ENCODE measurements around the gene VSTM4.

Gene VSTM4

DNA sequence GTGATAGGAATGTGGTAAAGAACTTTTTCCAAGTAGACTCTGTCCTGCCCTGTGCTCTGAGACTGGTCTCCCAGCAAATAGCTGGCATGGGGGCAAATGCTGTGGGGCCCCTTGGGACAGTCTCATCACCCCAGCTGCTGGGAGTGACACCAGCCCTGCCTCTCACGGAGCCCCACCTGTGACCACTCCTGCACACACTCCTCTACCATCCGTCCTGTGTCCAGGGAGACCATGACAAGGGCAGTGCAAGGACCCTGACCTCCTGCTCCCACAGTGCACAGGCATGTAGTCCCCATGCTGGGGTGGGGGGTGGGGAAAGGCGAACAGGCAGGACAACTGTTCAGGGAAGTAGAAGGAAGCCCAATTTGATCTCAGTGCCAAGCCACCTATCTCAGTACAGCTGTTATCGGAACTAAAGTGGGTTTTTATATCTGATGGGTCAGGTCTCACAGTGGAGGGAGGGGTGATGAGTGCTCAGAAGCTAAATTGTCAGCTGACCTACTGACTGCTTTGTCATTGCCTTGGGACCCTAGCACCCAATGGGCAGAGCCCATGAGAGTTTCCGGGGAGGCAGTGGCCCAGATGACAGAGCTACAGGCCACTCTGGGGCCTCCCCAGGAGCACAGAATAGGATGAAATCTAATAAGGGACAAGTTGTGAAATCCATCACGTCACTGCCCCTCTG is 24.5 kb downstream of the VSTM4 start:
- no peak for DNase-seq (ENCODE audit: low read depth, low spot score)
- ChIA-PET CTCF (interaction anchor here (0.9 to 1.3 kb wide), 2 partner anchors 10 to 108 kb away, joined by 3 read pairs; no protein-coding TSS in a partner anchor), POLR2A (no interaction called here)
- H3K4me3 ChIP-seq (ENCODE audit: low read depth, low read length): no peak overlapping the region
- TF ChIP-seq, protein P1, sequence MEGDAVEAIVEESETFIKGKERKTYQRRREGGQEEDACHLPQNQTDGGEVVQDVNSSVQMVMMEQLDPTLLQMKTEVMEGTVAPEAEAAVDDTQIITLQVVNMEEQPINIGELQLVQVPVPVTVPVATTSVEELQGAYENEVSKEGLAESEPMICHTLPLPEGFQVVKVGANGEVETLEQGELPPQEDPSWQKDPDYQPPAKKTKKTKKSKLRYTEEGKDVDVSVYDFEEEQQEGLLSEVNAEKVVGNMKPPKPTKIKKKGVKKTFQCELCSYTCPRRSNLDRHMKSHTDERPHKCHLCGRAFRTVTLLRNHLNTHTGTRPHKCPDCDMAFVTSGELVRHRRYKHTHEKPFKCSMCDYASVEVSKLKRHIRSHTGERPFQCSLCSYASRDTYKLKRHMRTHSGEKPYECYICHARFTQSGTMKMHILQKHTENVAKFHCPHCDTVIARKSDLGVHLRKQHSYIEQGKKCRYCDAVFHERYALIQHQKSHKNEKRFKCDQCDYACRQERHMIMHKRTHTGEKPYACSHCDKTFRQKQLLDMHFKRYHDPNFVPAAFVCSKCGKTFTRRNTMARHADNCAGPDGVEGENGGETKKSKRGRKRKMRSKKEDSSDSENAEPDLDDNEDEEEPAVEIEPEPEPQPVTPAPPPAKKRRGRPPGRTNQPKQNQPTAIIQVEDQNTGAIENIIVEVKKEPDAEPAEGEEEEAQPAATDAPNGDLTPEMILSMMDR (IDR thresholded peaks at IDR 0.05; ENCODE audit: insufficient read depth, low read length, missing control alignments): no peak

DNA sequence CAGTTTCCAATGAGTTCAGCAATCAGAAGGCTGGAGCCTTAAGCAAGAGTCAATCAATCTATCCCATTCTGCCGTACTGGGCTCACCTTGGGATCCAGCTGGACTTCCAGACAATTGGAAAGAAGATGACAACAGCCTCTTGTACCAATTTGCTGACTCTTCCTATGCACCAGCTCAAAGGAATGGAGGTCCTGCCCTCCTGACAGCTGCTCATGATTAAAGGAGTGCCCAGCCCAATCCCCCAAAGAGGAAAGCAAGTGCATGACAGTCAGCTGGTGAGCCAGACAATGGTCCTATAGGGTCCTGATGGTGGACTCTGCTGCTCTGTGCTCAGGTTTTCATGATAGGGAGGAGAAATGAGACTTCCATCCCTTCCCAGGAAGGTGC is 25.1 kb downstream of the VSTM4 start:
- TF ChIP-seq, protein P1 (IDR thresholded peaks at IDR 0.05; ENCODE audit: insufficient read depth, low read length, missing control alignments): no peak
- H3K4me3 ChIP-seq (ENCODE audit: low read depth, low read length): no peak overlapping the region
- ChIA-PET POLR2A (no interaction called here), CTCF (interaction anchor here (1.3 kb wide), 1 partner anchor 11 kb away, joined by 3 read pairs; no protein-coding TSS in a partner anchor)
- no peak for DNase-seq (ENCODE audit: low read depth, low spot score)

DNA sequence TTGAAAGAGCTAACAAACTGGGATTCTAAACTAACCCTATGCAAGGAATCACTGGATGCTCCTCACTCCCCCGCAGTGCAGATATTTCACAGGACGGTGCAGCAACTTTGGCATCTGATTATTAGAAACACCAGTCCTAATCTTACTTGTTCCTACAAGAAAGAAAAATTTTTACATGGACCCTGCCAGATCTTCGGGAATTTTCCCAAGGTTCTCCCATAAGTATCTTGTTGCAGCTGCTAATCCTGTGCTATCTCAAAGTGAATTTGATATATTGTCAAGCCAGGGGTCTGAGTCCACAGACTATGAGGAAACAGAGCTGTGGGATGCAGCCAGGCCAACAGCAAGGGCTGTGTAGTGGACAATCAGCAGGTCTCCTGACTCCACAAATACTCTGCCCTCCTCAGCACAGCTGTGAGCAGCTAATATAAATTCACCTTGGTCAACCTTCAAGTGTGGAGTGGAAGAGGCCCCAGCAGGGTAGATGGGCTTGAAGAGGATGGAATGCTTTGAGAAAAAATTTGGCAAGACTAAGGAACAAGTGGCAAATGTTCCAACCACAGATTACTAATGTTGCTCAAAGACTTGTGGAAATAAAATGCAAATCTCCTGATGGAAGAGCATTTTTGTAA is 25.6 kb downstream of the VSTM4 start:
- CTCF ChIA-PET: interaction anchor here (1.3 kb wide), 1 partner anchor 11 kb away, joined by 3 read pairs; no protein-coding TSS in a partner anchor
- POLR2A ChIA-PET: no interaction called here
- TF ChIP-seq, protein P1 (IDR thresholded peaks at IDR 0.05; ENCODE audit: insufficient read depth, low read length, missing control alignments): no peak
- H3K4me3 ChIP-seq (ENCODE audit: low read depth, low read length): no peak overlapping the region
- no peak for DNase-seq (ENCODE audit: low read depth, low spot score)

DNA sequence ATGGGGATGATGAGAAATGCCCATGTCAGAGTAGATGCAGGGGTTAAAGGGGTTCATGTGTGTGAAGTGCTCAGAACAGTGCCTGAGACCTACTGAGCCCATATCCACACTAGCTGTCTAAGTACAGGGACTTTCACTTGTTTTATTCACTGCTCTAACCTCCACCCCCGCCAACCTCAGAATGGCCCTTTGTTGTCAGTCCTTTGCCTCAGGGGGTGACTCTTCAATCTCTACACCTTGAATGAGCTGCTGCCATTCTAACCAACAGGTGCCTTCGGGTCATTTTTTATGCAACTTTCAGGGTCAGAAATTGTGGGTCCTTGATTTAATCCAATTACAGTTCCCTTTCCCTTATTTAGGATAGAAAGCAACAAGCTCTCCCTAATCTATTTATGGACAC is 26.2 kb downstream of the VSTM4 start:
- TF ChIP-seq, protein P1 (IDR thresholded peaks at IDR 0.05; ENCODE audit: insufficient read depth, low read length, missing control alignments): no peak
- DNase-seq (ENCODE audit: low read depth, low spot score): no peak
- ChIA-PET POLR2A (no interaction called here), CTCF (interaction anchor here (1.3 kb wide), 1 partner anchor 10 kb away, joined by 3 read pairs; no protein-coding TSS in a partner anchor)
- no peak overlapping the region for H3K4me3 ChIP-seq (ENCODE audit: low read depth, low read length)

DNA sequence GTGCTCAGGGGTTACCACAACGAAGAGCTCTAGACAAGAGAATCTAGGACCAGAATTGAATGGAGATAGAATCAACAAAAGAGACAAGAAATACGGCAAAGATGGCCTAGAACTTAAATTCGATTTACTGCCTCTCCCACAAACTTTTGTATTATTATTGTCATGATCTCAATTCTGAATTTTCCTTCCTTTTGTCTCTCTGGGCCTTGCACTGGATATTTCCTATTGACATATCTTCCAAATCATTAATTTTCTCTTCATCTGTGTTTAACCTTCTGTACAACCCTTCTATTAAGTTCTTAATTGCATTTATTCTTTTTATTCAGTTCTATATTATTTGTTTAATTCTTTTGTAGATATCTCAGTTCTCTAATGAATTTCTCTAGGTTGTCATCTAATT is 28.4 kb downstream of the VSTM4 start:
- TF ChIP-seq, protein P1 (IDR thresholded peaks at IDR 0.05; ENCODE audit: insufficient read depth, low read length, missing control alignments): no peak
- ChIA-PET POLR2A (no interaction called here), CTCF (no interaction called here)
- DNase-seq (ENCODE audit: low read depth, low spot score): no peak
- H3K4me3 ChIP-seq (ENCODE audit: low read depth, low read length): no peak overlapping the region

DNA sequence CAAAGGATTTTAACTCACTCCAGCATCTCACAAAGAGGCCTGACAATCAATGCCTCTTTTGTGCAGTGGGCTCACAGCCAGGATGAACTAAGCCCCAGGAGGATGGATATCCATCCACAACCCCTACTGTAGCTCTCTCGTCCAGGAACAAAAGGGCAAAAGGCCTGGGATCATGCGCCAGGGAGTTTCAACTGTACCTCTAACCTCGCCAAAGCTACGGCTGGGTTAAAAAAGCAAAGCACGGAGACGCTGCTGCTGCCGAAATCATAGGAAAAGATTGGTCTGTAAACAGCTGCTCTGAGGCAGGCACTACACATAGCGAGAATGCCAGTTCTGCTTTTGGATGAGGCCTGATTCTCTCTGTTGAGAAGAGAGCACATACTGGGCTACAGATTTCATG is 32.1 kb downstream of the VSTM4 start:
- no peak overlapping the region for H3K4me3 ChIP-seq (ENCODE audit: low read depth, low read length)
- ChIA-PET CTCF (interaction anchor here (0.9 kb wide), 1 partner anchor 18 kb away, joined by 3 read pairs; no protein-coding TSS in a partner anchor), POLR2A (no interaction called here)
- no peak for DNase-seq (ENCODE audit: low read depth, low spot score)
- TF ChIP-seq, protein P1 (IDR thresholded peaks at IDR 0.05; ENCODE audit: insufficient read depth, low read length, missing control alignments): no peak
